RWPE1 (cell line): Measurements from ENCODE around the gene KCNQ5.

ENCODE experiments used
- CTCF ChIA-PET: fragments of 350-600 bp; sonication (Branson Sonifier 250); formaldehyde crosslinking; extraction: SDS; loops from one replicate; lab custom pipeline; 2021; lab: Yijun Ruan, JAX
- POLR2A ChIA-PET: fragments of 400-600 bp; formaldehyde crosslinking; extraction: SDS; loops from one replicate; lab custom pipeline; 2020; ENCODE audit warnings: antibody characterized with exemption; ENCODE audit not compliant: low non-redundant PET; lab: Yijun Ruan, JAX
- DNase-seq: peaks from one replicate; pipeline ENCODE4 v3.0.0; 2012; ENCODE audit warnings: low spot score
- H3K27ac ChIP-seq: fragments of 450-650 bp; 2 replicates; pipeline ENCODE4 v1.5.1; 2017
- CTCF ChIP-seq: fragments of 450-650 bp; conservative IDR thresholded peaks from 2 replicates; pipeline ENCODE4 v1.5.1; 2017; ENCODE audit warnings: low read depth, mild to moderate bottlenecking

KCNQ5 gene

DNA sequence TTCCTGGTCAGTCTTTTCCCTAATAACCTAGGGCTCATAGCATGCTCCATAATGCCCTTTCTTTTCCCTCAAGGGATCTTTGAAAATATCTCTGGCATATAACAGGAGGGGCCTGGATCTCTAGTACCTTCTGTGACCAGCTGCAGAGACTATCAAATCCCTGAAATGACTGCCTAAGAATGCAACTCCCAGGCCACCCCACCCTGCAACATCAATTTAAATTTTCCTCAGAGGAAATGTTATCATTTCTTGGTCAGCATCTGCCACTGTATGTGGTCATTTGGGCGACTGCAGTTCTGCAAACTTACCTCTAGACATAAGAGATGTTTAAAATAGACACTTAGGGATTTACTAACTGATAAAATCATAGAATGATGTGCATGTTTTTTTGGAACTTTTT is 200.2 kb downstream of the KCNQ5 start:
- CTCF ChIA-PET = no interaction called here
- POLR2A ChIA-PET = no interaction called here
- H3K27ac ChIP-seq = no peak overlapping the region
- no peak for TF ChIP-seq CTCF
- DNase-seq = no peak

- no peak overlapping the region for H3K27ac ChIP-seq
- CTCF ChIA-PET = interaction anchor here (0.6 kb wide), 1 partner anchor 330 kb away, joined by 3 read pairs; no protein-coding TSS in a partner anchor
- TF ChIP-seq CTCF = no peak
- POLR2A ChIA-PET = no interaction called here
- no peak for DNase-seq
Measured at GRCh38 chr6:72822691-72823090, 200.8 kb downstream of the KCNQ5 start.

GRCh38 chr6:72824833-72825232 is 203.0 kb downstream of the KCNQ5 start:
- POLR2A ChIA-PET = no interaction called here
- CTCF ChIA-PET = interaction anchor here (0.6 kb wide), 1 partner anchor 74 kb away, joined by 3 read pairs; no protein-coding TSS in a partner anchor
- DNase-seq = no peak
- TF ChIP-seq CTCF = no peak
- no peak overlapping the region for H3K27ac ChIP-seq

- ChIA-PET POLR2A (no interaction called here), CTCF (interaction anchor here (0.5 to 0.6 kb wide), 2 partner anchors 74 to 75 kb away, joined by 3 to 5 read pairs; no protein-coding TSS in a partner anchor)
- DNase-seq = peak; percentile 5
- H3K27ac ChIP-seq = no peak overlapping the region
- TF ChIP-seq CTCF = no peak
Measured at GRCh38 chr6:72825315-72825911, 203.5 kb downstream of the KCNQ5 start.

- TF ChIP-seq CTCF = no peak
- H3K27ac ChIP-seq = no peak overlapping the region
- peak; percentile 23 for DNase-seq
- POLR2A ChIA-PET = no interaction called here
- CTCF ChIA-PET = no interaction called here
Measured at GRCh38 chr6:72826037-72826436, 204.2 kb downstream of the KCNQ5 start.

DNA sequence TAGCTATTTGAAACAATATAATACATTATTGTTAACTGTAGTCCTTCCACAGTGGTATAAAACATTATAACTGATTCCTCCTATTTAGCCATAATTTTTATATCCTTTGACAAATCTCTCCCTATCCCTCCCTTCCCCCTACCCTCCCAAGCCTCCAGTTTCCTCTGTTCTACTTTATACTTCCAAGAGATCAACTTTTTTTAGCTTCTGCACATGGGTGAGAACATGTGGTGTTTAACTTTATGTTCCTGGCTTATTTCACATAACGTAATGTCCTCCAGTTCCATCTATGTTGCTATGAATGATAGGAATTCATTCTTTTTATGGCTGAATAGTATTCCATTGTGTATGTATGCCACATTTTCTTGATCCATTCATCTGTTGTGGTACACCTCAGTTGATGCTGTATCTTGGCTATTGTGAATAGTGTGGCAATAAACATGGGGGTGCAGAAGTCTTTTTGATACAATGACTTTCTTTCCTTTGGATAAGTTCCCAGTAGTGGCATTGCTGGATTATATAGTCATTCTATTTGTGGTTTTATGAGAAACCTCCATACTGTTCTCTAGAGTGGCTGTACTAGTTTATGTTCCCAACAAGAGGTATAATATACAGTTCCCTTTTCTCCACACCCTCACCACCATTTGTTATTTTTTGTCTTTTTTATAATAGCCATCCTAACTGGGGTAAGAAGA is 205.0 kb downstream of the KCNQ5 start:
- ChIA-PET CTCF (interaction anchor here (0.5 kb wide), 1 partner anchor 110 kb away, joined by 4 read pairs; no protein-coding TSS in a partner anchor), POLR2A (no interaction called here)
- no peak for DNase-seq
- TF ChIP-seq CTCF = no peak
- no peak overlapping the region for H3K27ac ChIP-seq
